IPS-18a (cell line): ENCODE data around the gene CCL15.

Source experiments
- H3K27ac ChIP-seq: one replicate; pipeline ENCODE4 v1.5.1; 2013; ENCODE audit warnings: low read length
- H3K27me3 ChIP-seq: one replicate; pipeline ENCODE4 v1.6.1; 2013; ENCODE audit warnings: mild to moderate bottlenecking, low read length; ENCODE audit not compliant: control insufficient read depth, insufficient read depth
- H3K36me3 ChIP-seq: one replicate; pipeline ENCODE4 v1.6.1; 2013; ENCODE audit warnings: low read depth, low read length; ENCODE audit not compliant: control insufficient read depth
- H3K4me1 ChIP-seq: one replicate; pipeline ENCODE4 v1.6.1; 2013; ENCODE audit warnings: low read depth, low read length; ENCODE audit not compliant: control insufficient read depth
- H3K4me3 ChIP-seq: one replicate; pipeline ENCODE4 v1.5.1; 2013; ENCODE audit warnings: low read length
- H3K9ac ChIP-seq: one replicate; pipeline ENCODE4 v1.6.1; 2013; ENCODE audit warnings: mild to moderate bottlenecking, low read length, moderate library complexity
- H3K9me3 ChIP-seq: one replicate; pipeline ENCODE4 v1.6.1; 2013; ENCODE audit warnings: low read depth, low read length; ENCODE audit not compliant: control insufficient read depth

The CCL15 gene

GRCh38 chr17:35988164-35988563, 13.2 kb downstream of the CCL15 start:
- no peaks in the 10 kb centered on the region for H3K4me1 ChIP-seq
- H3K4me3 ChIP-seq, result no peak overlapping the region
- no peak overlapping the region for H3K27ac ChIP-seq
- no peak overlapping the region for H3K9ac ChIP-seq
- H3K9me3 ChIP-seq, result no peaks in the 10 kb centered on the region
- H3K36me3 ChIP-seq, result no peaks in the 10 kb centered on the region
- H3K27me3 ChIP-seq, result no peaks in the 10 kb centered on the region

DNA sequence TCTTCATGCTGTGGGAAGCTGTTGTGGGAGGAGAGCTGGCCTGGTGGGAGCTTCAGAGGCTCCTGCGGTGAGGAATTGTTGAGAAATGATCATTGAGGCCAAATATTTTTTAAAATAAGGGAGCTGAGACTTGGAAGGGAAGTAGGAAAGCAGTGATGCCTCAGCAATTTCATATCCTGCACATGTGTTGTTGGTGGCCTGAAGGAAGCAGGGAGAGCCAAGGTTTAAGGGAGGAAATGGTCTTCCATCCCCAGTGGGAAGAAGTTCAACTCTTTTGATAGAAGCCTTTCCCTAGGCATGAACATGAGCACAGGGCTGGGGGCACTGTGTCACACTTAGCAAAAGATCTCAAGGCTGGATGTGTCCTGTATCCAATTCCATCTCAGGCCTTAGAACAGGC, 14.7 kb downstream of the CCL15 start, which contains the start of gene CCL14:
TSS of gene CCL14 (minus strand) at position 87 of the 400 bp plus-strand sequence. CDS start at position 7, 80 bp downstream.
- Histone ChIP-seq H3K4me1 (no peaks in the 10 kb centered on the region), H3K4me3 (no peak within 1 kb of the TSS), H3K27me3 (no peaks in the 10 kb centered on the region), H3K27ac (no peak within 1 kb of the TSS), H3K9me3 (no peaks in the 10 kb centered on the region), H3K9ac (no peak within 1 kb of the TSS), H3K36me3 (no peaks in the 10 kb centered on the region)

GRCh38 chr17:35984140-35984539, 17.2 kb downstream of the CCL15 start:
- H3K4me1 ChIP-seq, result no peaks in the 10 kb centered on the region
- no peak overlapping the region for H3K9ac ChIP-seq
- no peak overlapping the region for H3K4me3 ChIP-seq
- H3K27ac ChIP-seq, result no peak overlapping the region
- H3K27me3 ChIP-seq, result no peaks in the 10 kb centered on the region
- no peaks in the 10 kb centered on the region for H3K9me3 ChIP-seq
- H3K36me3 ChIP-seq, result no peaks in the 10 kb centered on the region

GRCh38 chr17:35982409-35983191, 18.8 kb downstream of the CCL15 start:
- H3K27me3 ChIP-seq, result no peaks in the 10 kb centered on the region
- H3K4me1 ChIP-seq, result no peaks in the 10 kb centered on the region

DNA sequence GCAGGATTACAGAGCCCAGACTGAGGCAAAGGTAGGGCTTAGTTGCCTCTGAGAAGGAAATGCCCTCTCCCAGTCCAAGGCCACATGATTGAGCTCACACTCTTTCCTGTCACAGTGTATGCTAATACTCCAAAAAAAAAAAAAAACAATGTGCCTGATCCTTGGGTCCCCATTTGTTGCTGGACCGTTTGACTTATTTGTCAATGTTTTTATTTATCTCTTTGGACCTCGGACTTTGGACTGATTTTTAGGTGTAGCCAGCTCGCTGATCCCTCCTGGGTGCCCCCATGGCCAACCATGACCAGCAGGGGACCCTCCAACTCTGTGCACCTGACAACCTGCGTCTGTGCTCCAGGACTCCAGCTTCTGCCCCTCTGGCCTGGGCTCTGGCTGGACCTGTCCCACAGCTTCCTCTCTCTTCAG, 19.4 kb downstream of the CCL15 start:
- Histone ChIP-seq H3K9ac (no peak overlapping the region), H3K36me3 (no peaks in the 10 kb centered on the region), H3K27ac (no peak overlapping the region), H3K4me3 (no peak overlapping the region), H3K4me1 (no peaks in the 10 kb centered on the region), H3K9me3 (no peaks in the 10 kb centered on the region), H3K27me3 (no peaks in the 10 kb centered on the region)

More at GRCh38 chr17:35982409-35983191, 18.8 kb downstream of the CCL15 start:
- Histone ChIP-seq H3K9ac (no peak overlapping the region), H3K27ac (no peak overlapping the region), H3K36me3 (no peaks in the 10 kb centered on the region), H3K4me3 (no peak overlapping the region), H3K9me3 (no peaks in the 10 kb centered on the region)

- Histone ChIP-seq H3K36me3 (no peaks in the 10 kb centered on the region), H3K27me3 (no peaks in the 10 kb centered on the region), H3K9ac (no peak within 1 kb of the TSS), H3K9me3 (no peaks in the 10 kb centered on the region), H3K4me1 (no peaks in the 10 kb centered on the region), H3K4me3 (no peak within 1 kb of the TSS), H3K27ac (no peak within 1 kb of the TSS)
These were observed 20.1 kb downstream of the CCL15 start, which contains the start of gene CCL16 for GRCh38 chr17:35981246-35981645. TSS of gene CCL16 (minus strand) at chr17:35981497. CDS start at chr17:35981420, 77 bp downstream.

DNA sequence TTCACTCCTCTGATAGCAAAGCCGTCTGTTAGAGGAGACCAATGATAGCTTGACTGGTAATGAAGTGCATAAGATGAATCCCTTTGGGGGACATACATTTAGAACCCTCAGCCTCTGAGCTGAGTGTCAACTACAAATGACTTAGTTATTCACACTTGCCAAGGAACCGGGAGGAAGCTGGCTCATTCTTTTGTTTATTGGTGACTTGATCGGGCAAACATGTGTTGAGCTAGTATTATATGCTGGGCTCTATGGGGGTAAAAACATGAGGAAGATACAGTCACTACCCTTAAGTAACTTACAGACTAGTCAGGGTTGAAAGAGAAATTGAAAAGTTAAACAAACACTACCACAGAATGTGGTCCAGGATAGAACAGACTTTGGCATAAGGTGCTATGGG, 23.0 kb downstream of the CCL15 start:
- H3K9ac ChIP-seq, result no peak overlapping the region
- no peaks in the 10 kb centered on the region for H3K27me3 ChIP-seq
- H3K27ac ChIP-seq, result no peak overlapping the region
- H3K4me1 ChIP-seq, result no peaks in the 10 kb centered on the region
- H3K36me3 ChIP-seq, result no peaks in the 10 kb centered on the region
- H3K4me3 ChIP-seq, result no peak overlapping the region
- H3K9me3 ChIP-seq, result no peaks in the 10 kb centered on the region

- no peak overlapping the region for H3K9ac ChIP-seq
These were observed 23.8 kb downstream of the CCL15 start for GRCh38 chr17:35977509-35977908.

DNA sequence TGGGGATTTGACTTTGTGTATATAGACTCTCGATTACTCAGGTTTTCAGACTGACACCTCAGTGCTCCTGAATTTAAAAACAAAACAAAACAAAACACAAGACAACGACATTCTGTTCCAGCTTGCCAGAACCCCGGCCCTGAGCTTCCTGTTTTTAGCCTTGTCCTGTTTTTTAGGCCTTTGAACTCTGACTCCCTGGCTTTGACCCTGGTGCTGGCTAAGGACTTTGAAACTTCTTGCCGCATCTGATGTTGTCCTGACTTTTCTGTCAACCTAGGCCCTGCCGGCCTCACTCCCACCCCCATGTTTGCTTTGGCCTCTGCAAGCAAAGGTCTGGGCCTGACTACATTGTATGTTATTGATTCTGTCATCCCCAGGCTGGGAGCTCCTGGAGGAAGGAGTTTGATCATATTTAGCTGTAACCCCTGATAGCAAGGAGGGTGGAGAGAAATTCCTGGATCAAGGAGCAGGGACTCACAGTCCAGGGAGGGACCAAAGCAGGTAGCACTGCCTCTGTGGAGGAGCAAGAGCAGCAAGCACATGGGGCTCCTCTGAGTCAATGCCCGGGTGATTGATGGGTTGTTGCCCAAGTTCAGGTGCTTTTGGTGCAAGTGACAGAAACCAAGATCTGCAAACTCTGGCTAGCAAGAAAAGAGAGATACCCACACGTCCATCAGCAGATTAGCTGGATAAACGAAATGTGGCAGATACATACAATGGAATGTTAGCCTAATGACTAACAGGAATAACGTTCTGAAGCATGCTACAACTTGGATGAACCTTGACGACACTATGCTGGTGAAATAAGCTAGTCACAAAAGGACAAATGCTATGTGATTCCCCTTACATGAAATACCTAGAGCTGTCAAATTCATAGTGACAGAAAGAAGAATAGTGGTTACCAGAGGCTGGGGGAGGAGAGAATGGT, 27.8 kb downstream of the CCL15 start:
- Histone ChIP-seq H3K4me1 (peaks cover 3% of the 10 kb centered on the region), H3K27ac (no peak overlapping the region), H3K27me3 (no peaks in the 10 kb centered on the region), H3K4me3 (no peak overlapping the region), H3K9ac (no peak overlapping the region), H3K36me3 (no peaks in the 10 kb centered on the region), H3K9me3 (no peaks in the 10 kb centered on the region)

More at GRCh38 chr17:35977509-35977908, 23.8 kb downstream of the CCL15 start:
- H3K4me1 ChIP-seq, result no peaks in the 10 kb centered on the region
- no peaks in the 10 kb centered on the region for H3K9me3 ChIP-seq
- H3K36me3 ChIP-seq, result no peaks in the 10 kb centered on the region
- no peak overlapping the region for H3K4me3 ChIP-seq
- H3K27me3 ChIP-seq, result no peaks in the 10 kb centered on the region
- H3K27ac ChIP-seq, result no peak overlapping the region

- H3K9ac ChIP-seq, result no peak overlapping the region
- H3K36me3 ChIP-seq, result no peaks in the 10 kb centered on the region
- H3K4me3 ChIP-seq, result no peak overlapping the region
- H3K27ac ChIP-seq, result no peak overlapping the region
- H3K4me1 ChIP-seq, result peaks cover 3% of the 10 kb centered on the region
- H3K9me3 ChIP-seq, result no peaks in the 10 kb centered on the region
- no peaks in the 10 kb centered on the region for H3K27me3 ChIP-seq
These were observed 28.4 kb downstream of the CCL15 start for GRCh38 chr17:35972945-35973332.

- no peak overlapping the region for H3K27ac ChIP-seq
- no peak overlapping the region for H3K9ac ChIP-seq
- no peaks in the 10 kb centered on the region for H3K9me3 ChIP-seq
- peaks cover 3% of the 10 kb centered on the region for H3K4me1 ChIP-seq
- H3K36me3 ChIP-seq, result no peaks in the 10 kb centered on the region
- H3K27me3 ChIP-seq, result no peaks in the 10 kb centered on the region
- no peak overlapping the region for H3K4me3 ChIP-seq
These were observed 28.8 kb downstream of the CCL15 start for GRCh38 chr17:35972535-35972934.
